Neuronal stem cell (in vitro differentiated cells): Measurements from ENCODE around the gene ALDH3B2.
A peak's percentile ranks its signal among the peaks of the same experiment; 100 is the strongest.

Source experiments
- DNase-seq: peaks from one replicate; pipeline ENCODE4 v3.0.0-alpha.2; 2013; ENCODE audit warnings: low spot score
- H2AFZ ChIP-seq: one replicate; pipeline ENCODE4 v1.6.1; 2013; ENCODE audit warnings: mild to moderate bottlenecking, low read length, inconsistent platforms
- H2AK5ac ChIP-seq: 2 replicates; pipeline ENCODE4 v1.6.1; 2013; ENCODE audit warnings: low read depth, mild to moderate bottlenecking, inconsistent platforms, low read length, moderate library complexity, mixed read lengths
- H2BK120ac ChIP-seq: 2 replicates; pipeline ENCODE4 v1.6.1; 2013; ENCODE audit warnings: low read depth, mild to moderate bottlenecking, inconsistent platforms, low read length, moderate library complexity, mixed read lengths
- H2BK12ac ChIP-seq: one replicate; pipeline ENCODE4 v1.6.1; 2013; ENCODE audit warnings: low read length, inconsistent platforms
- H2BK15ac ChIP-seq: 2 replicates; pipeline ENCODE4 v1.6.1; 2013; ENCODE audit warnings: mild to moderate bottlenecking, low read length, inconsistent platforms, mixed read lengths
- H2BK5ac ChIP-seq: one replicate; pipeline ENCODE4 v1.6.1; 2013; ENCODE audit warnings: inconsistent platforms, mild to moderate bottlenecking, low read length, moderate library complexity
- H3K14ac ChIP-seq: one replicate; pipeline ENCODE4 v1.6.1; 2013; ENCODE audit warnings: low read length, inconsistent platforms
- H3K18ac ChIP-seq: 2 replicates; pipeline ENCODE4 v1.6.1; 2013; ENCODE audit warnings: low read length, inconsistent platforms
- H3K23ac ChIP-seq: 2 replicates; pipeline ENCODE4 v1.6.1; 2013; ENCODE audit warnings: low read depth, mild to moderate bottlenecking, mixed read lengths, low read length, inconsistent platforms; ENCODE audit not compliant: poor library complexity
- H3K27ac ChIP-seq: replicated peaks from 3 replicates; pipeline ENCODE4 v1.5.1; 2013; ENCODE audit warnings: low read length, inconsistent platforms
- H3K27me3 ChIP-seq, 3 experiments: 2 replicates each; pipeline ENCODE4 v1.6.1; 2013; ENCODE audit warnings: low read length in 3 of 3, mild to moderate bottlenecking in 2 of 3, inconsistent platforms in 1 of 3, low read depth in 1 of 3, mixed read lengths in 1 of 3, moderate library complexity in 1 of 3; ENCODE audit not compliant: control insufficient read depth in 3 of 3, insufficient read depth in 3 of 3
- H3K36me3 ChIP-seq, 2 donors: replicated peaks in 1 of 2; 2 replicates each; pipeline ENCODE4 v1.6.1; 2013; ENCODE audit warnings: low read length in 2 of 2; ENCODE audit not compliant: control insufficient read depth in 2 of 2, insufficient read depth in 2 of 2
- H3K4ac ChIP-seq: 2 replicates; pipeline ENCODE4 v1.6.1; 2013; ENCODE audit warnings: inconsistent platforms, mild to moderate bottlenecking, low read length, moderate library complexity
- H3K4me1 ChIP-seq, 2 donors: 1 replicate in 1 of 2; 2 replicates in 1 of 2; pipeline ENCODE4 v1.6.1; 2013; ENCODE audit warnings: low read length in 2 of 2, low read depth in 1 of 2; ENCODE audit not compliant: control insufficient read depth in 2 of 2, insufficient read depth in 1 of 2
- H3K4me2 ChIP-seq: one replicate; pipeline ENCODE4 v1.6.1; 2013; ENCODE audit warnings: mild to moderate bottlenecking, low read length, inconsistent platforms; ENCODE audit not compliant: insufficient read depth, poor library complexity, severe bottlenecking
- H3K4me3 ChIP-seq, 2 donors: 2 replicates each; pipeline ENCODE4 v1.5.1; 2013; ENCODE audit warnings: low read length in 2 of 2, mild to moderate bottlenecking in 2 of 2, inconsistent platforms in 1 of 2, moderate library complexity in 1 of 2
- H3K79me1 ChIP-seq: one replicate; pipeline ENCODE4 v1.6.1; 2013; ENCODE audit warnings: low read depth, mild to moderate bottlenecking, inconsistent platforms, low read length, moderate library complexity
- H3K9ac ChIP-seq: one replicate; pipeline ENCODE4 v1.6.1; 2013; ENCODE audit warnings: mild to moderate bottlenecking, low read depth, low read length, inconsistent platforms; ENCODE audit not compliant: poor library complexity
- H3K9me3 ChIP-seq, 2 donors: replicated peaks in 1 of 2; 2 replicates each; pipeline versions ENCODE3 to v1.6.1; 2013; ENCODE audit warnings: low read length in 2 of 2, mild to moderate bottlenecking in 2 of 2, inconsistent platforms in 1 of 2, low read depth in 1 of 2, mixed read lengths in 1 of 2, moderate library complexity in 1 of 2; ENCODE audit not compliant: control insufficient read depth in 2 of 2, insufficient read depth in 1 of 2
- H4K8ac ChIP-seq: one replicate; pipeline ENCODE4 v1.6.1; 2013; ENCODE audit warnings: low read depth, mild to moderate bottlenecking, inconsistent platforms, low read length, moderate library complexity
- H4K91ac ChIP-seq: one replicate; pipeline ENCODE4 v1.6.1; 2013; ENCODE audit warnings: low read length, low read depth, mild to moderate bottlenecking, inconsistent platforms; ENCODE audit not compliant: poor library complexity
- WGBS, 2 donors: extraction: QIAGEN DNeasy Blood & Tissue Kit; methylation state at CpG; one replicate each; pipeline ENCODE4 v1.1.7; 2013; ENCODE audit warnings: missing lambda C conversion rate in 2 of 2, mixed read lengths in 1 of 2; ENCODE audit not compliant: insufficient read length in 2 of 2, insufficient replicate concordance in 1 of 2; ENCODE audit errors: extremely low coverage in 2 of 2; 5-methylcytosine and 5-hydroxymethylcytosine counted together

The ALDH3B2 gene

DNA sequence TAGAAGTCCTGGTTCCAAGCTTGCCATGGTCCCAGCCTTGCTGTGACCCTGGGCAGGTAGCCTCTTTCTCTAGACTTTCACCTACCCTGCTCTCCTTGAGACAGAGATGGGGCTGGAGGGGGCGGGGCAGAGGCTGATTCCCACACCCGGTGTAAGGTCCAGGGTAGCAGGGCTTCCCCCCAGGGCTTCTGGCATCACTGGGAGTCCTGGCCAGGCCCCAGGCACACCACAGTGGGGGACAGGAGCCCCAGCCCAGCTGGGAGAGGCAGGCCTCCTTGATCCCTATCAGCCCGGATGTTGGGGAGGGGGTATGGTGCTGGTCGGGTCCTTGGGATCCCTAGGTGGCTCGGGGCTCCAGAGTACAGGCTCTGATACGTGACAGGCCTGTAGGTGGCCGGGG is 43.0 kb downstream of the ALDH3B2 start:
- Histone ChIP-seq H3K18ac (peak overlapping the region; percentile 1), H3K9me3 (no peaks in the 10 kb centered on the region), H3K4me2 (no peak overlapping the region), H2BK15ac (peak overlapping the region; percentile 77), H2AFZ (peak overlapping the region; percentile 7), H3K4me3 (peak overlapping the region in 1 of 2 donors; percentile 65), H3K14ac (no peak overlapping the region), H3K27ac (no peak overlapping the region), H2BK120ac (no peak overlapping the region), H3K4me1 (peaks cover 8 to 18% of the 10 kb centered on the region in 2 donors), H4K91ac (no peak overlapping the region), H3K79me1 (no peaks in the 10 kb centered on the region), H3K9ac (no peak overlapping the region), H2BK12ac (peak overlapping the region; percentile 49), H2BK5ac (peak overlapping the region; percentile 16), H4K8ac (no peak overlapping the region), H2AK5ac (peak overlapping the region; percentile 97), H3K4ac (no peak overlapping the region), H3K23ac (peak overlapping the region; percentile 98), H3K27me3 (no peaks in the 10 kb centered on the region), H3K36me3 (peaks cover 5% of the 10 kb centered on the region in 2 donors)
- WGBS, 2 donors: no CpG with 5 or more reads among the region's 7 CpGs
- no peak for DNase-seq

DNA sequence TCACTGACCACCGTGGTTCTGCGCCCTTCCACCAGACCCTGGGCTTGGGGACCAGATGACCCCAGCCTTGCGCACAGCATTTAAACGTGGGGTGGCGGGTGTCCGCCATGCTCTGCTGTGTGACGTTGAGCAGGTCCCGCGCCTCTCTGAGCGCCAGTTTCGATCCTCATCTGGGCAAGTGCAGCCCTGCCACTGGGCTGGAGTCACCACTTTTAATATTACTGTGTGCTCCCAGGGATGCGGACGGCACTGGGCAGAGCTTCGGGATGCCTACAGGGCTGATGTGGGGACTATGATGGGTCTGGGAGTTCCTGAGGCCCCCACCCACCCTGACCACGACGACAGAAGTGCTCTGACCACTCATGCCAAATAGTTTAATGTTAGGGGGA is 43.5 kb downstream of the ALDH3B2 start:
- Histone ChIP-seq H2BK5ac (peak overlapping the region; percentile 98), H3K4me1 (peaks cover 8 to 18% of the 10 kb centered on the region in 2 donors), H4K91ac (peak overlapping the region; percentile 72), H3K18ac (peak overlapping the region; percentile 99), H2AK5ac (peak overlapping the region; percentile 97), H3K4me2 (peak overlapping the region; percentile 91), H3K27ac (peak overlapping the region; percentile 92), H2AFZ (peak overlapping the region; percentile 94), H3K23ac (peak overlapping the region; percentile 98), H3K4me3 (peak overlapping the region; percentile 65 to 71), H3K79me1 (no peaks in the 10 kb centered on the region), H2BK120ac (no peak overlapping the region), H3K14ac (peak overlapping the region; percentile 75), H2BK12ac (no peak overlapping the region), H3K27me3 (no peaks in the 10 kb centered on the region), H2BK15ac (peak overlapping the region; percentile 89), H3K36me3 (peaks cover 5% of the 10 kb centered on the region in 2 donors), H3K4ac (peak overlapping the region; percentile 37), H4K8ac (peak overlapping the region; percentile 43), H3K9ac (peak overlapping the region; percentile 88), H3K9me3 (no peaks in the 10 kb centered on the region)
- no peak for DNase-seq
- no CpG with 5 or more reads among the region's 16 CpGs for WGBS, 2 donors

DNA sequence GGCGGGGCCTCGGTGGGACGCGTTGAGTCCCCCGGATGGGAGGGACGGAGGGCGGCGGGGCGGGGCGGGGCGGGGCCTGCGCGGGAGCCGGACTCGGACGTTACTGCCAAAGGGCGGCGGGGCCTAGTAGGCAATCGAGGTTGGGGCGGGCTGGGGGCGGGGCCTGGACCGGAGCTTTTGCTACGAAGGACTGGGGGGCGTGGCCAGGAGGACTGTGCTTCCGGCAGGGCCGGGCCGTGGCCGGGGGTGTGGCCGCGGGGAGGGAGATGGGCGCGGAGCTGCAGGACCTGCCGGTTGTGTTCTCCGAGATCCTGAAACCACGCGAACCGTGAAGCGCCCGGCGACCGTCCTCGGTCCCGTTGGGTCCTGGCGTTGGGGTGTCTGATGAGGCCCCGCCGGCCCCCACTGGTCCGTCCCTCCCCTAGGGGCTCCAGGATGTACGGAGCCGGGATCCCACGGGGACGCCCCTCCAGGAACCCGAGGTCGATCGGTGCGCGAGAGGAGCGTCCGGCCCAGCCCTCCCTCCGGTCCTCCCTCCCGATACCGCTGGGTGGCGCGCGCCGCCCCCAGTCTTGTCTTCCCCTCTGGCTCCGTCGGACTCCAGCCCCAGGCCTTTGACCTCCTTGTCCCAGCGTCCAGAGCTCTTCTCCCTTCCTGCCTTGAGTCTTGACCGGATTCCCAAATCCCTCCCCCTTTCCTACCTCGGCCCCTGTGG is 44.0 kb downstream of the ALDH3B2 start:
- Histone ChIP-seq H3K9ac (peak overlapping the region; percentile 92), H3K4ac (peak overlapping the region; percentile 37), H3K36me3 (peaks cover 5% of the 10 kb centered on the region in 2 donors), H2BK15ac (peak overlapping the region; percentile 89), H3K18ac (peak overlapping the region; percentile 99), H3K9me3 (no peaks in the 10 kb centered on the region), H3K4me2 (peak overlapping the region; percentile 91), H3K4me1 (peaks cover 8 to 18% of the 10 kb centered on the region in 2 donors), H3K27me3 (no peaks in the 10 kb centered on the region), H3K27ac (peak overlapping the region; percentile 92), H3K23ac (peak overlapping the region; percentile 98), H3K79me1 (no peaks in the 10 kb centered on the region), H2BK12ac (no peak overlapping the region), H4K91ac (peak overlapping the region; percentile 72), H3K14ac (peak overlapping the region; percentile 75), H4K8ac (peak overlapping the region; percentile 43), H2AK5ac (peak overlapping the region; percentile 97), H3K4me3 (peak overlapping the region; percentile 65 to 91), H2BK5ac (peak overlapping the region; percentile 98), H2AFZ (peak overlapping the region; percentile 99), H2BK120ac (no peak overlapping the region)
- no CpG with 5 or more reads among the region's 70 CpGs for WGBS, 2 donors
- peak; percentile 98 for DNase-seq

- peak within 1 kb of the TSS; percentile 94 for H3K9ac ChIP-seq
- peak within 1 kb of the TSS; percentile 92 for H3K27ac ChIP-seq
- peak within 1 kb of the TSS; percentile 75 for H3K14ac ChIP-seq
- H2AFZ ChIP-seq: peak within 1 kb of the TSS; percentile 99
- H2BK5ac ChIP-seq: peak within 1 kb of the TSS; percentile 98
- WGBS, 2 donors: no CpG with 5 or more reads among the region's 102 CpGs
- H2AK5ac ChIP-seq: peak within 1 kb of the TSS; percentile 97
- H3K18ac ChIP-seq: peak within 1 kb of the TSS; percentile 99
- peak within 1 kb of the TSS; percentile 24 for H2BK12ac ChIP-seq
- no peaks in the 10 kb centered on the region for H3K9me3 ChIP-seq
- H3K79me1 ChIP-seq: no peaks in the 10 kb centered on the region
- peak; percentile 84 for DNase-seq
- peak within 1 kb of the TSS; percentile 37 for H3K4ac ChIP-seq
- H2BK120ac ChIP-seq: no peak within 1 kb of the TSS
- peak within 1 kb of the TSS; percentile 76 for H4K91ac ChIP-seq
- peak within 1 kb of the TSS; percentile 65 to 93 for H3K4me3 ChIP-seq
- no peaks in the 10 kb centered on the region for H3K27me3 ChIP-seq
- peak within 1 kb of the TSS; percentile 43 for H4K8ac ChIP-seq
- peaks cover 5% of the 10 kb centered on the region in 2 donors for H3K36me3 ChIP-seq
- peak within 1 kb of the TSS; percentile 89 for H2BK15ac ChIP-seq
- H3K23ac ChIP-seq: peak within 1 kb of the TSS; percentile 98
- peak within 1 kb of the TSS; percentile 91 for H3K4me2 ChIP-seq
- H3K4me1 ChIP-seq: peaks cover 8 to 18% of the 10 kb centered on the region in 2 donors
Observed at GRCh38 chr11:67629386-67630227, 44.8 kb downstream of the ALDH3B2 start, which contains the start of gene NUDT8. Gene NUDT8 (minus strand): TSS chr11:67629937. CDS start chr11:67629911, 26 bp downstream.
